HUES64 (cell line): ENCODE measurements around the gene LPAR3.

Experiments
- H3K27ac ChIP-seq: 2 replicates; pipeline ENCODE4 v1.7.0; 2013; ENCODE audit warnings: low read depth, low read length, inconsistent platforms
- H3K27me3 ChIP-seq: 2 replicates; pipeline ENCODE4 v1.6.1; 2013; ENCODE audit warnings: mild to moderate bottlenecking, low read length; ENCODE audit not compliant: insufficient read depth
- H3K36me3 ChIP-seq: 2 replicates; pipeline ENCODE4 v1.6.1; 2013; ENCODE audit warnings: mild to moderate bottlenecking, low read length; ENCODE audit not compliant: insufficient read depth
- H3K4me1 ChIP-seq: 2 replicates; pipeline ENCODE4 v1.6.1; 2013; ENCODE audit warnings: mild to moderate bottlenecking, low read length, moderate library complexity; ENCODE audit not compliant: insufficient read depth
- H3K4me3 ChIP-seq: 2 replicates; pipeline ENCODE4 v1.5.1; 2013; ENCODE audit warnings: mild to moderate bottlenecking, low read length, moderate library complexity
- H3K9ac ChIP-seq: 2 replicates; pipeline ENCODE4 v1.6.1; 2013; ENCODE audit warnings: mild to moderate bottlenecking, low read depth, low read length
- H3K9me3 ChIP-seq: 2 replicates; pipeline ENCODE4 v1.6.1; 2013; ENCODE audit warnings: low read depth, low read length; ENCODE audit not compliant: insufficient read depth
- WGBS: fragments of 150-250, 120-280 bp; methylation state at CpG from one replicate; pipeline ENCODE4 v1.1.7; 2013; ENCODE audit warnings: missing lambda C conversion rate; 5-methylcytosine and 5-hydroxymethylcytosine counted together

Gene LPAR3

DNA sequence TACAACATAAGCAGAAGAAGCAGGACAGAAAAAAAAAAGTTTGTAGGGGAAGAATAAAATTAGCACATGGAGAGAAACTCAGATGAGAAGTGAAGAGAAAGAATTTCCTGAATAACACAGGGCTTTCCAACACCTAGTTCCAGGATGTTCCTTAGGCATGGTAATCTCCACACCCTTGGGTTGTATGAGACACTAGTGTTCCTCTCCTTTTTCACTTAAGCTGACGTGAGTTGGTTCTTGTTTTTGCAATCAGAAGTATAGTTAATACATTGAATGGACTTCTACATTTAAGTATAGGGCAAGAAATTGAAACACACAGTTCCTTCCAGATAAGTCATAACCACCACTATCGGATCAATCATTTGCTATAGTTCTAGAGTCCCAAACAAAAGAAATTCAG is 51.0 kb downstream of the LPAR3 start:
- Histone ChIP-seq H3K36me3 (no peaks in the 10 kb centered on the region), H3K9me3 (no peaks in the 10 kb centered on the region)
- 100% methylated on average over 1 of the region's 2 CpGs for WGBS

DNA sequence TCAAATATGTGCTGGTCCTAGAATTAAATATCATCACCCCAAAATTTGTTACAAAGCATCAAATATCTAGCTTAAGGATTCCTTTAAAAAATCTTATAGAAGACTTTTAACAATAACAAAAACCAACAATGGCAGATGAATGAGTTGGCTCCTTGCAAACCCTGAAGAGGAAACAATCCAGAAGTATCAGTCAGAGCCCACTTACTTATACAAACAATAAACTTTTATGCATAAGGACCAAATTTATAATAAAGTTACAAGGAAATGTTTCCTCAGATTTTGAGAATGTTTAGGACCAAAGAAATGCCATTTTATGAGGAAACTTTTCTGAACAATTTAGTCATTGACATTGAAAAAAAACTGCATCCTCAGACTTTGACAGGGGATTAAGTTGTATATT is 52.7 kb downstream of the LPAR3 start:
- Histone ChIP-seq H3K27ac (no peak overlapping the region), H3K9me3 (no peaks in the 10 kb centered on the region), H3K27me3 (no peaks in the 10 kb centered on the region), H3K4me3 (no peak overlapping the region), H3K4me1 (no peaks in the 10 kb centered on the region; the same call in 1 of the 2 replicates), H3K36me3 (no peaks in the 10 kb centered on the region), H3K9ac (no peak overlapping the region)

More for the DNA sequence above, 51.0 kb downstream of the LPAR3 start:
- Histone ChIP-seq H3K4me3 (no peak overlapping the region), H3K27me3 (no peaks in the 10 kb centered on the region), H3K4me1 (no peaks in the 10 kb centered on the region; the same call in 1 of the 2 replicates), H3K27ac (no peak overlapping the region), H3K9ac (no peak overlapping the region)

DNA sequence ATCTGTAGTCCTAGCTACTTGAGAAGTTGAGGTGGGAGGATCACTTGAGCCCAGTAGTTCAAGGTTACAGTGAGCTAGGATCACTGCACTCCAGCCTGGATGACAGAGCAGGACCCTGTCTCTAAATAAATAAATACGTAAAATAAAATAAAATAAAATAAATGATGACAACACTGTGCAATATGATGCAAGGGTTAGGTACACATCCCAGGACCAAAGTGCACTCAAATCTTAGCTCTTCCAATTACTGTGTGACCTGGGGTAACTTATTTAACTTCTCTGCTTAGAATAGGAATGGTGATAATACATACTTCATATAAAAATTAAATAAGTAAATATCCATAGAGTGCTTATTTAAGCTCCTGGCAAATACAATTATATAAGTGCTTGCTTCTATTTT is 53.5 kb downstream of the LPAR3 start:
- no peaks in the 10 kb centered on the region; the same call in 1 of the 2 replicates for H3K4me1 ChIP-seq
- no peak overlapping the region for H3K9ac ChIP-seq
- H3K27ac ChIP-seq = no peak overlapping the region
- no peak overlapping the region for H3K4me3 ChIP-seq
- H3K27me3 ChIP-seq = no peaks in the 10 kb centered on the region
- WGBS = no CpG with 5 or more reads among the region's 1 CpG
- no peaks in the 10 kb centered on the region for H3K9me3 ChIP-seq
- no peaks in the 10 kb centered on the region for H3K36me3 ChIP-seq

DNA sequence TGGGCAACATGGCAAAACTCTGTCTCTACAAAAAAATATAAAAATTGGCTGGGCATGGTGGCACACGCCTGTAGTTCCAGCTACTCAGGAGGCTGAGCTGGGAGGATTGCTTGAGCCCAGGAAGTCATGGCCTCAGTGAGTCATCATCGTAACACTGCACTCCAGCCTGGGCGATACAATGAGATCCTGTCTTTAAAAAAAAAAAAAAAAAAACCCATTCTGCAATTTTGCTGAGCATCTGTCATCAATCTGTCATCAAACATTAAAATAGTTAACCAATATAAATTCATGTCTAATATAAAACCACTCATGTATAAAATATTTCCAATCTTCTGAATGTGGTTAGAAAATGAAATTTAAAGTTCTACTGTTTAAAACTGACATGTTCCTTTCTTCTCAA is 56.9 kb downstream of the LPAR3 start:
- Histone ChIP-seq H3K4me3 (no peak overlapping the region), H3K36me3 (no peaks in the 10 kb centered on the region), H3K27ac (no peak overlapping the region), H3K9ac (no peak overlapping the region), H3K27me3 (no peaks in the 10 kb centered on the region), H3K4me1 (no peaks in the 10 kb centered on the region), H3K9me3 (no peaks in the 10 kb centered on the region)
- WGBS = 82% methylated on average over 3 of the region's 3 CpGs

DNA sequence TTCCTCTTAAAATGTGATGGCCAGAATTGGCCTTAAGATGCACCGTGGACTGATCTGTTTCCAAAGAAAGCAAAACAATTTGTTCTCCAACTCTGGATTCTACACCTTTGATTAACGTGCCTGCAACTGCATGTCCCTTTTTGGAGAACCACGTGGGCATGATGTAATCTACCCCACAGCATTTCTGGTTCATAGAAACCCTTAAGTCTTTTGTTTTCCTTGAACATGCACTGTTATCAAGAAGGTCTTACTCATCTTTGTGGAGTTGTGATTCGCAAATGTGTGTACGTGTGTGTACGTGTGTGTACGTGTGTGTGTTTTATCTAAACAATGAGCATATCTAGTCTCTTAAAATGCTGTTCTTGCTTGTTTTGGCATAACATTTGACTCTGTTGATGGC is 57.8 kb downstream of the LPAR3 start:
- no peaks in the 10 kb centered on the region for H3K9me3 ChIP-seq
- no peak overlapping the region for H3K27ac ChIP-seq
- H3K36me3 ChIP-seq = no peaks in the 10 kb centered on the region
- 93% methylated on average over 7 of the region's 7 CpGs for WGBS
- no peak overlapping the region for H3K4me3 ChIP-seq
- no peaks in the 10 kb centered on the region for H3K27me3 ChIP-seq
- no peak overlapping the region for H3K9ac ChIP-seq
- H3K4me1 ChIP-seq = no peaks in the 10 kb centered on the region

DNA sequence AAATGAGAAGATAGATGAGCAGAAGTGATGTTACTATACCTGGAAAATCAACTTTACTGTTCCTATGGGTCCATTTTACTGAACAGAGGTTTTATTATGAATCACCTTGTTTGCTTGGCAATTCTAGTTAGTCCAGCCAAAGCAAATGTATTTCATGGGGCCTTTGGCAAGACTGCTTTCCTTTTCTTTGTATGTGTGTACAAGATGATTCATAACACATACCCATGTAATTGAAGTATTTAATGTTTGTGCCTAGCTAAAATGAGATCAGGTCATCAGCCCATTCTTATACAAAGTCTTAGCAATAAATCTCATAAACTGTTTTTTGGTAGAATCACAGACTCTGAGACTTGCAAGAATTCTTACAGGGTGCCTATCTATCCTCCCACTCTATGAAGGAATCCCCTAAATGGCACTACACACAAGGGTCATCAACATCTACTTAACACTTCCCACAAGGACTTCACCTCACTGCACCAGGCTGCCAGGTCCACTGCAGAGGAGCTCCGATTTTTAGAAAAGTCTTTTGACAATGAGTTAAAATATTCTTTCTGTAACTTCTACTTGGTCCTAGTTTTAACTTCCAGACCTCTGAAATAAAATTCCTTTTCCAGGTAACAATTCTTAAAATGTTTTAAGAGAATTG is 58.5 kb downstream of the LPAR3 start:
- Histone ChIP-seq H3K27ac (no peak overlapping the region), H3K4me1 (no peaks in the 10 kb centered on the region), H3K9me3 (no peaks in the 10 kb centered on the region), H3K4me3 (no peak overlapping the region), H3K9ac (no peak overlapping the region), H3K27me3 (no peaks in the 10 kb centered on the region), H3K36me3 (no peaks in the 10 kb centered on the region)
- no CpG with 5 or more reads among the region's 1 CpG for WGBS

DNA sequence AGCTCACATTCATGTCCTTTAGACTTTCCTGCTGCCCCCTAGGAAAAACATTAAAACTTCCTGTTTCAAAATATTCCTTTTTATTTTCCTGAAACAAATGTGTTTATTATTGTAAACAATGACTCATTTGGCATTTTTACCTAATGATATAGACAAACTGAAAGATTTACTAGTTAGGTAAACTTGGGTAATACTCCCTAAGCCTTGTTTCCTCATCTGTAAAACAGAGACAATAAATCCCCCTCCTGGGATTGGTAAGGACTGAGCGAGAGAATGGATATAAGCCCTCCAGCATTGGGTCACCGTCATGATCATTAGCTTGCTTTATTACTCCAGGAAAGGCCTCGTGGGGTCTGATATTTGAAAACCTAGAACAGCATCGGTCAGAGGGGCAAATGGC is 59.8 kb downstream of the LPAR3 start:
- Histone ChIP-seq H3K36me3 (no peaks in the 10 kb centered on the region), H3K27me3 (no peaks in the 10 kb centered on the region), H3K4me3 (no peak overlapping the region), H3K9ac (no peak overlapping the region), H3K27ac (no peak overlapping the region), H3K4me1 (no peaks in the 10 kb centered on the region), H3K9me3 (no peaks in the 10 kb centered on the region)
- WGBS = 92% methylated on average over 4 of the region's 4 CpGs

DNA sequence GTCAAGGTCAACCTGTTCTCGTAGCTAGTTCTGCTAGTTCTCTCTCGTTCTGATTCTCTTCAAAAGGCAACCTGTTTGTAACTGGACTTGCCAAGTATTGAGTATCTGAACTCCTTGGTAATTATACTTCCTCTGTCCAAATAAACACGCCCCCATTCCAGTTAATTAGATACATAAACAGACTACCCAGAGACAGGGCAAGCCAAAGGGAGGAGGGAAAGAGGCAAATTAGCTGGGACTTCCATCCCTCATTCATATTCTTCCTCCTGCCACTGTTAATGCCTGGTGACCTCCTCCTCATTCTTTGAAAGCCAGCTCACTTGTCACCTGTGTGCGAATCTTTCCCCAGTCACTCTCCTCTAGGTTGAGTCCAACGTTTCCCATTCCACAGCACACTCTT is 62.9 kb downstream of the LPAR3 start:
- no peaks in the 10 kb centered on the region for H3K9me3 ChIP-seq
- H3K4me1 ChIP-seq = no peaks in the 10 kb centered on the region
- no peaks in the 10 kb centered on the region for H3K27me3 ChIP-seq
- no peaks in the 10 kb centered on the region for H3K36me3 ChIP-seq
- 92% methylated on average over 4 of the region's 5 CpGs for WGBS
- H3K27ac ChIP-seq = no peak overlapping the region
- no peak overlapping the region for H3K4me3 ChIP-seq
- no peak overlapping the region for H3K9ac ChIP-seq

DNA sequence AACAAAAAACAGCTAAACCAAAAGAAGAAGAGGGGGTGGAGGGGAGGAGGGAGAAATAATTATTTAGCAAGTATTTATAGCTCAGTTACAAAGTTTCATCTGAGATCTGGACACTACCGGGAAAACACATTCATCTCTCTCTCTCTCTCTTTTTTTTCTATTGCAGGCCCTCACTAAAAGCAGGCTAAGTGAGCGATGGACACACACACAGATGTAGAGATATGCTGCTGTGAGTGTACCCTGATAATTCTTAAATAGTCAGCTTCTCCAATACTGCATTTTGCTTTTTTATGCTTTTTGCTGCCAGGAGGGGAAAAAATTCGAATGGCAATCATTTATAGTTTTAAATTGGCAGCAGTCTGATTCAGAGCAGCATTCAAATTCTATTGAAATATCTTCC is 65.0 kb downstream of the LPAR3 start:
- Histone ChIP-seq H3K4me3 (no peak overlapping the region), H3K9ac (no peak overlapping the region), H3K27me3 (no peaks in the 10 kb centered on the region), H3K4me1 (peaks cover under 1% of the 10 kb centered on the region; the same call in 1 of the 2 replicates), H3K27ac (no peak overlapping the region), H3K36me3 (no peaks in the 10 kb centered on the region), H3K9me3 (no peaks in the 10 kb centered on the region)
- WGBS = 88% methylated on average over 2 of the region's 3 CpGs

DNA sequence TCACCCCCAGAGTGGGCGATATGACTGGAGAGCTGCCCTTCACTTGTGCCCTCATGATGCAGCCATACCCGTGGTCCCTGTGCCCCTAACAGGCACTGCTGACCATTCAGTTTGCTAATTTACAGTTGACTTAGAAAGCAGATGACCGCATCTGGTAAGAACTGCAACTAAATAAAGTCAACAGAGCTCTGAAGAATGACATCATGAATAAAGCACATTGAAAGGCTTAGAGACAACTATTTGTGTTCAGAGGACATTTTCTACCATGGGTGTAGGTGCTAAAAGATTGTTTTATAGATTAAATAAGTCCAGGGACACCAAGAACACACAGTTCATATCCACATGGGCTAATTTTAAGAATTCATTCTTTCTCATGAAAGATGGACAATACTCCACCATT is 65.5 kb downstream of the LPAR3 start:
- no peaks in the 10 kb centered on the region for H3K36me3 ChIP-seq
- H3K4me3 ChIP-seq = no peak overlapping the region
- H3K27me3 ChIP-seq = no peaks in the 10 kb centered on the region
- H3K4me1 ChIP-seq = peaks cover 5% of the 10 kb centered on the region; the same call in 1 of the 2 replicates
- no peak overlapping the region for H3K27ac ChIP-seq
- H3K9ac ChIP-seq = no peak overlapping the region
- H3K9me3 ChIP-seq = no peaks in the 10 kb centered on the region
- 91% methylated on average over 3 of the region's 3 CpGs for WGBS

DNA sequence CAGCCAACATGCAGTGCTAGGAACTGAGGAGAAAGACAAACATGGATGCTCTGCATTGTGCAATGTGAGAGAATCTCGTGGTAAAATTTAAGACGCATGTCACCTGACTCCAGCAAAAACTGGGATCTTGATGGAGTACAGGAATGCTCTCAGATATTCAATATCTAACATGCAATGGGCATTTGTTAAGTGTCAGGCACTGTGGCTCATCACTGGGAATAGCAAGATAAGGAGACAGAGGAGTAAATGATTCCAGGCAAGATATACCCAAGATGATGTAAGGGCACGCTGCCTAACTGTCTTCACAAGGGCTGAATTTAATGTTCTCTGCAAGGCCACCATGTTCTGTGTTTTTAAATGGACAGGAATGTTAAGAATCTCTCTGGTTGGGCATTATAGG is 67.8 kb downstream of the LPAR3 start:
- no peaks in the 10 kb centered on the region for H3K9me3 ChIP-seq
- peaks cover 10% of the 10 kb centered on the region for H3K4me1 ChIP-seq
- no peak overlapping the region for H3K9ac ChIP-seq
- no peaks in the 10 kb centered on the region for H3K36me3 ChIP-seq
- no peak overlapping the region for H3K27ac ChIP-seq
- H3K27me3 ChIP-seq = no peaks in the 10 kb centered on the region
- no peak overlapping the region for H3K4me3 ChIP-seq
- 80% methylated on average over 3 of the region's 3 CpGs for WGBS

DNA sequence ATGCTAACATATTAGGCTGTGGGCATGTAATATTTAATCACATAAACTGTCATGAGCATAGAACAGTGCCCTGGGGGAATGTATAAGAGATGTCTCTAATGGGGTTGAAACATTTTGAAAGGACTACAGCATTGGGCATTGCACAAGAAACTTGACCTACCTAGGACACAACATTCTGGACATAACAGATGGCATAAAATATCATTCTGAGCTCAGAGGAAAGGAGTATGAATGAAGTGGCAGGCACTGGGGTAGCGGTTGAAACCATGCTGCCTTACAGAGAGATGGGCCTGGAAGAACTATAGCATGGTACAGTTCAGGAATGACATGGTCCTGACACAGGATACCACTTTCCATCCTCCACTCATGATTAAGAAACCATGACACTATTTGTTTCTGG is 69.0 kb downstream of the LPAR3 start:
- H3K27ac ChIP-seq = no peak overlapping the region
- H3K4me3 ChIP-seq = no peak overlapping the region
- no peaks in the 10 kb centered on the region for H3K36me3 ChIP-seq
- H3K9me3 ChIP-seq = no peaks in the 10 kb centered on the region
- no peak overlapping the region for H3K9ac ChIP-seq
- peaks cover 10% of the 10 kb centered on the region for H3K4me1 ChIP-seq
- WGBS = 94% methylated on average over 1 of the region's 1 CpG
- H3K27me3 ChIP-seq = no peaks in the 10 kb centered on the region
